VCaP (cell line): ENCODE measurements around the gene SMCHD1.

Source experiments
- H3K27ac ChIP-seq: fragments of 450-650 bp; 2 replicates; pipeline ENCODE4 v1.5.1; 2017
- TF ChIP-seq, protein P1 (sequence below): fragments of 450-650 bp; conservative IDR thresholded peaks from 2 replicates; pipeline ENCODE4 v1.5.1; 2017; ENCODE audit warnings: mild to moderate bottlenecking, moderate library complexity

The SMCHD1 gene

GRCh38 chr18:2840521-2840920 lies 185.0 kb downstream of the SMCHD1 start:
- TF ChIP-seq, protein P1, sequence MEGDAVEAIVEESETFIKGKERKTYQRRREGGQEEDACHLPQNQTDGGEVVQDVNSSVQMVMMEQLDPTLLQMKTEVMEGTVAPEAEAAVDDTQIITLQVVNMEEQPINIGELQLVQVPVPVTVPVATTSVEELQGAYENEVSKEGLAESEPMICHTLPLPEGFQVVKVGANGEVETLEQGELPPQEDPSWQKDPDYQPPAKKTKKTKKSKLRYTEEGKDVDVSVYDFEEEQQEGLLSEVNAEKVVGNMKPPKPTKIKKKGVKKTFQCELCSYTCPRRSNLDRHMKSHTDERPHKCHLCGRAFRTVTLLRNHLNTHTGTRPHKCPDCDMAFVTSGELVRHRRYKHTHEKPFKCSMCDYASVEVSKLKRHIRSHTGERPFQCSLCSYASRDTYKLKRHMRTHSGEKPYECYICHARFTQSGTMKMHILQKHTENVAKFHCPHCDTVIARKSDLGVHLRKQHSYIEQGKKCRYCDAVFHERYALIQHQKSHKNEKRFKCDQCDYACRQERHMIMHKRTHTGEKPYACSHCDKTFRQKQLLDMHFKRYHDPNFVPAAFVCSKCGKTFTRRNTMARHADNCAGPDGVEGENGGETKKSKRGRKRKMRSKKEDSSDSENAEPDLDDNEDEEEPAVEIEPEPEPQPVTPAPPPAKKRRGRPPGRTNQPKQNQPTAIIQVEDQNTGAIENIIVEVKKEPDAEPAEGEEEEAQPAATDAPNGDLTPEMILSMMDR = no peak
- H3K27ac ChIP-seq = no peak overlapping the region

- H3K27ac ChIP-seq = no peak overlapping the region
- TF ChIP-seq, protein P1 = no peak
These were observed 187.6 kb downstream of the SMCHD1 start for GRCh38 chr18:2843146-2843545.

- no peak overlapping the region for H3K27ac ChIP-seq
- TF ChIP-seq, protein P1 = no peak
These were observed 189.6 kb downstream of the SMCHD1 start for GRCh38 chr18:2845172-2845571.

GRCh38 chr18:2846636-2847316 lies 191.2 kb downstream of the SMCHD1 start, which contains the start of gene EMILIN2:
EMILIN2 (plus strand) TSS chr18:2847006; CDS start chr18:2847189, 183 bp downstream.
- TF ChIP-seq, protein P1 = no peak

DNA sequence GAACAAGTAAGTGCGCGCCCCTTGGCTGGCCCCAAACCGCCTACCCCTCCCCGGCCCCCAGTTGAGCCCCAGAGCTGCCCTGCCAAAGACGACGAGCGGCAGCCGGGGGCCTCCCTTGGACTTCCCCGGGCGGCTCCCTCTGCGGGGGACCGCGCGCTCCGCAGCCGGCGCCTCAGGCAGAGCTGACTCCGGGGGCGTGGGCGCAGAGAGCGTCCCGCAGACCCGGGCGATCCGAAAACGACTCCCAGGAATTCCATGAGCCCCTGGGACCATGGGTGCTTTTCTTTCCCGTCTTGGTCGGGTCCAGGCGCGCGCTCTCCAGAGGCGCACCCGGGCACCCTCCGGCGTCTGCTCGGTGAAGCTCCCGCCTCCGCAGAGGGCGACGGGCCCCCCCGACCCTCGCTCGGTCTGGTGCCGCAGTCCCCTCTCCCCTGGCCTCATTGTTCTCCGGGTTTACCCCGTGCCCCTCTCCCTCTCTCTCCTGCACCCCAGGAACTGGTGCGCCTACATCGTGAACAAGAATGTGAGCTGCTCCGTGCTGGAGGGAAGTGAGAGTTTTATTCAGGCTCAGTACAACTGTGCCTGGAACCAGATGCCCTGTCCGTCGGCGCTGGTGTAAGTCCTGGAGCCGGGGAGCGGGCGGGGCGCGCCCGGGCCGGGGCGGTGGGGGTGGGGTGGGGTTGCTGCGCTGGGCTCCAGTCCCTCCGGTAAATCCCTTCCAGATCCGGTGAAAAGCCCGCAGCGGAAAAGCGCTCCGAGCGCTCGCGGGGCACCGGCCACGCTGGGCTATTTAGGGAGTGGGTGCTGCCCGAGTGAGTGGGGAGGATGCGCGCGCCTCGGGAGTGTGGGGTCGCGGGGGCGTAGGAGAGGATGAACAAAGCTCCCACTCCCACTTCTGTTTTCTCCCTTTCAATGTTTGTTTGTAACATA lies 192.1 kb downstream of the SMCHD1 start:
- no peak overlapping the region for H3K27ac ChIP-seq
- TF ChIP-seq, protein P1 = no peak

More at GRCh38 chr18:2846636-2847316, 191.2 kb downstream of the SMCHD1 start, which contains the start of gene EMILIN2:
- H3K27ac ChIP-seq = no peak within 1 kb of the TSS

- no peak overlapping the region for H3K27ac ChIP-seq
- TF ChIP-seq, protein P1 = no peak
These were observed 193.0 kb downstream of the SMCHD1 start for GRCh38 chr18:2848247-2849246.
